ENCODE measurements around the gene DGKI. TPM values are rescaled to one million over a fixed set of nuclear protein-coding genes. Genes with fewer than 3 reads are reported as not detected.

Gene DGKI
- total RNA-seq, 4 donors from 2014 or later = 45.1 to 71.0 (median 48.7) TPM

GRCh38 chr7:137820677-137821420, 25.9 kb downstream of the DGKI start:
- peak; percentile 87 to 94 for DNase-seq
- H3K27ac ChIP-seq = peak overlapping the region; percentile 59 to 75 (median 70)
- no peaks in the 10 kb centered on the region for H3K9me3 ChIP-seq
- no peaks in the 10 kb centered on the region for H3K36me3 ChIP-seq
- no peaks in the 10 kb centered on the region for H3K27me3 ChIP-seq
- H3K4me1 ChIP-seq = peaks cover 12 to 25% of the 10 kb centered on the region in 2 donors
- no peak overlapping the region for H3K4me3 ChIP-seq (replicated peaks in 1 of 3)
- TF ChIP-seq CTCF (IDR thresholded peaks at IDR 0.05) (no peak), POLR2A (IDR thresholded peaks at IDR 0.05) (peak in 1 of 2 donors; percentile 21)
- 29 to 37% methylated on average over 5 to 8 of the region's 8 CpGs for WGBS, 2 donors
- intact Hi-C loops (cut with DNase I) = no loop called here

- H3K36me3 ChIP-seq = no peaks in the 10 kb centered on the region
- H3K4me1 ChIP-seq = peaks cover 12 to 25% of the 10 kb centered on the region in 2 donors
- 44 to 61% methylated on average over 2 of the region's 2 CpGs for WGBS, 2 donors
- no peaks in the 10 kb centered on the region for H3K9me3 ChIP-seq
- intact Hi-C loops (cut with DNase I) = no loop called here
- no peak for TF ChIP-seq CTCF (IDR thresholded peaks at IDR 0.05)
- H3K27me3 ChIP-seq = no peaks in the 10 kb centered on the region
- peak overlapping the region; percentile 59 to 75 (median 70) for H3K27ac ChIP-seq
- peak in 1 of 2 donors; percentile 11 for DNase-seq
- H3K4me3 ChIP-seq (replicated peaks in 1 of 3) = no peak overlapping the region
These were observed 26.6 kb downstream of the DGKI start for GRCh38 chr7:137820156-137820555.

- intact Hi-C loops (cut with DNase I) = no loop called here
- Histone ChIP-seq H3K4me3 (replicated peaks in 1 of 3) (no peak overlapping the region), H3K4me1 (peaks cover 12 to 25% of the 10 kb centered on the region in 2 donors), H3K27ac (no peak overlapping the region), H3K9me3 (no peaks in the 10 kb centered on the region), H3K27me3 (no peaks in the 10 kb centered on the region), H3K36me3 (no peaks in the 10 kb centered on the region)
- TF ChIP-seq CTCF (IDR thresholded peaks at IDR 0.05) (no peak), POLR2A (IDR thresholded peaks at IDR 0.05) (no peak)
- DNase-seq = no peak
- 79% methylated on average over 2 of the region's 2 CpGs for WGBS, 2 donors
These were observed 28.7 kb downstream of the DGKI start for GRCh38 chr7:137818036-137818435.

GRCh38 chr7:137816696-137817320, 30.0 kb downstream of the DGKI start:
- intact Hi-C loops (cut with DNase I) = no loop called here
- Histone ChIP-seq H3K27me3 (no peaks in the 10 kb centered on the region), H3K36me3 (no peaks in the 10 kb centered on the region), H3K4me3 (replicated peaks in 1 of 3) (no peak overlapping the region), H3K4me1 (peaks cover 12 to 25% of the 10 kb centered on the region in 2 donors), H3K9me3 (no peaks in the 10 kb centered on the region), H3K27ac (no peak overlapping the region)
- no peak for DNase-seq
- WGBS, 2 donors = 67 to 78% methylated on average over 5 of the region's 5 CpGs
- no peak for TF ChIP-seq POLR2A (IDR thresholded peaks at IDR 0.05)
- TF ChIP-seq CTCF (IDR thresholded peaks at IDR 0.05) = peak in 4 of 6 experiments; percentile 14 to 22 (median 20)

GRCh38 chr7:137813541-137813940, 33.2 kb downstream of the DGKI start:
- H3K36me3 ChIP-seq = no peaks in the 10 kb centered on the region
- intact Hi-C loops (cut with DNase I) = no loop called here
- no peak for TF ChIP-seq CTCF (IDR thresholded peaks at IDR 0.05)
- TF ChIP-seq POLR2A (IDR thresholded peaks at IDR 0.05) = no peak
- H3K4me3 ChIP-seq (replicated peaks in 1 of 3) = no peak overlapping the region
- DNase-seq = no peak
- H3K27me3 ChIP-seq = no peaks in the 10 kb centered on the region
- H3K27ac ChIP-seq = no peak overlapping the region
- 93 to 96% methylated on average over 1 of the region's 1 CpG for WGBS, 2 donors
- H3K4me1 ChIP-seq = peaks cover 0 to 6% of the 10 kb centered on the region in 2 donors
- H3K9me3 ChIP-seq = no peaks in the 10 kb centered on the region

Measured in thyroid gland (tissue), 4 donors.